HG03139 (cell line): Measurements from ENCODE around the gene C3orf20.

ENCODE experiments used
- ATAC-seq: cut with Tn5 transposase; IDR thresholded peaks from one replicate; pipeline ENCODE4 v1.9.1; 2021; ENCODE audit not compliant: unreplicated experiment

Gene C3orf20

GRCh38 chr3:14674841-14675240 is at the start of gene C3orf20:
Gene C3orf20 (plus strand): TSS chr3:14675141. CDS start chr3:14682714, 7,573 bp downstream.
- no peak for ATAC-seq

- ATAC-seq = no peak
These were observed 49.5 kb upstream of the C3orf20 start for GRCh38 chr3:14625443-14625842.

- no peak for ATAC-seq
These were observed 47.1 kb upstream of the C3orf20 start for GRCh38 chr3:14627815-14628214.

- no peak for ATAC-seq
These were observed 46.5 kb upstream of the C3orf20 start for GRCh38 chr3:14628406-14628805.

GRCh38 chr3:14630404-14631100 is 44.4 kb upstream of the C3orf20 start:
- ATAC-seq = no peak

- no peak for ATAC-seq
These were observed 43.8 kb upstream of the C3orf20 start for GRCh38 chr3:14631101-14631497.

- ATAC-seq = no peak
These were observed 43.1 kb upstream of the C3orf20 start for GRCh38 chr3:14631687-14632441.

- no peak for ATAC-seq
These were observed 42.5 kb upstream of the C3orf20 start for GRCh38 chr3:14632442-14632930.

- no peak for ATAC-seq
These were observed 41.5 kb upstream of the C3orf20 start for GRCh38 chr3:14633417-14633816.

- no peak for ATAC-seq
These were observed 41.0 kb upstream of the C3orf20 start for GRCh38 chr3:14633819-14634424.

- ATAC-seq = no peak
These were observed 40.1 kb upstream of the C3orf20 start for GRCh38 chr3:14634763-14635400.

- ATAC-seq = no peak
These were observed 38.3 kb upstream of the C3orf20 start for GRCh38 chr3:14636496-14637087.

- ATAC-seq = no peak
These were observed 34.8 kb upstream of the C3orf20 start for GRCh38 chr3:14640157-14640562.

- no peak for ATAC-seq
These were observed 34.2 kb upstream of the C3orf20 start for GRCh38 chr3:14640734-14641133.

- ATAC-seq = no peak
These were observed 33.6 kb upstream of the C3orf20 start for GRCh38 chr3:14641346-14641745.

- ATAC-seq = no peak
These were observed 29.5 kb upstream of the C3orf20 start for GRCh38 chr3:14645453-14645852.

GRCh38 chr3:14646131-14646573 is 28.8 kb upstream of the C3orf20 start:
- ATAC-seq = no peak

- no peak for ATAC-seq
These were observed 28.1 kb upstream of the C3orf20 start for GRCh38 chr3:14646589-14647413.

- ATAC-seq = no peak
These were observed 26.7 kb upstream of the C3orf20 start for GRCh38 chr3:14647976-14648955.
